Colonic mucosa (tissue), 4 donors: Measurements from ENCODE around the gene GATB. TPM values are rescaled to one million over a fixed set of nuclear protein-coding genes. Genes with fewer than 3 reads are reported as not detected.

Experiments
- DNase-seq: peaks from one replicate; pipeline ENCODE4 v3.0.0-alpha.2; 2020
- H3K27ac ChIP-seq: fragments of 200-600 bp; one replicate; pipeline ENCODE4 v1.8.0; 2021
- H3K27me3 ChIP-seq: fragments of 200-600 bp; one replicate; pipeline ENCODE4 v1.8.0; 2021
- H3K36me3 ChIP-seq: fragments of 200-600 bp; one replicate; pipeline ENCODE4 v1.8.0; 2021
- H3K4me1 ChIP-seq: fragments of 200-600 bp; one replicate; pipeline ENCODE4 v1.8.0; 2021; ENCODE audit warnings: mild to moderate bottlenecking
- H3K4me3 ChIP-seq: fragments of 200-600 bp; one replicate; pipeline ENCODE4 v1.8.0; 2021
- H3K9ac ChIP-seq, 2 donors: one replicate each; pipeline ENCODE4 v1.7.0; 2013; ENCODE audit warnings: control low read depth in 2 of 2, low read depth in 2 of 2, low read length in 2 of 2
- H3K9me3 ChIP-seq: fragments of 200-600 bp; one replicate; pipeline ENCODE4 v1.8.0; 2021
- CTCF ChIP-seq: fragments of 200-600 bp; IDR thresholded peaks from one replicate; pipeline ENCODE4 v1.8.0; 2022; ENCODE audit warnings: antibody characterized with exemption, mild to moderate bottlenecking
- intact Hi-C: fragments of 100-400 bp; cut with DNase I; formaldehyde crosslinking; loops from one replicate; pipeline ENCODE4 v1.14.1; 2022
- total RNA-seq, 2 donors: library from RNA; stranded (reverse); fragmentation: NEBNext Ultra II Directional in 1 of 2; extraction: Animal tissue kit (Norgen Biotek cat#: 25700) in 1 of 2; gene quantifications; one replicate each; pipeline ENCODE4 v1.2.1, GENCODE V29; 2021
- donor health status: healthy.
- donor health status: DM: no; HTN: no; CAD: no.
- donor health status: DM: no; HTN: no; CAD: no.

Gene GATB
- total RNA-seq, 2 donors from 2014 or later: 20.9 to 22.9 TPM

- no peak for TF ChIP-seq CTCF
- no peak overlapping the region for H3K9ac ChIP-seq
- H3K4me1 ChIP-seq: no peaks in the 10 kb centered on the region
- intact Hi-C loops: no loop called here
- H3K27ac ChIP-seq: no peak overlapping the region
- no peaks in the 10 kb centered on the region for H3K27me3 ChIP-seq
- no peak overlapping the region for H3K4me3 ChIP-seq
- no peaks in the 10 kb centered on the region for H3K9me3 ChIP-seq
- DNase-seq: no peak
- H3K36me3 ChIP-seq: no peaks in the 10 kb centered on the region
Observed at GRCh38 chr4:151777471-151777870, 16.7 kb upstream of the GATB start.

GRCh38 chr4:151774324-151774723, 13.5 kb upstream of the GATB start:
- Histone ChIP-seq H3K9me3 (no peaks in the 10 kb centered on the region), H3K9ac (no peak overlapping the region), H3K27me3 (no peaks in the 10 kb centered on the region), H3K36me3 (no peaks in the 10 kb centered on the region), H3K27ac (no peak overlapping the region), H3K4me1 (no peaks in the 10 kb centered on the region), H3K4me3 (no peak overlapping the region)
- TF ChIP-seq CTCF: no peak
- no peak for DNase-seq
- intact Hi-C loops: no loop called here

GRCh38 chr4:151772274-151772673, 11.5 kb upstream of the GATB start:
- no peaks in the 10 kb centered on the region for H3K9me3 ChIP-seq
- H3K36me3 ChIP-seq: no peaks in the 10 kb centered on the region
- no peak for DNase-seq
- no peaks in the 10 kb centered on the region for H3K27me3 ChIP-seq
- no peaks in the 10 kb centered on the region for H3K4me1 ChIP-seq
- intact Hi-C loops: no loop called here
- no peak overlapping the region for H3K9ac ChIP-seq
- no peak overlapping the region for H3K27ac ChIP-seq
- no peak for TF ChIP-seq CTCF
- no peak overlapping the region for H3K4me3 ChIP-seq

- H3K9ac ChIP-seq: no peak overlapping the region
Observed at GRCh38 chr4:151771664-151772063, 10.9 kb upstream of the GATB start.

GRCh38 chr4:151770154-151770553, 9.3 kb upstream of the GATB start:
- intact Hi-C loops: no loop called here
- Histone ChIP-seq H3K4me1 (no peaks in the 10 kb centered on the region), H3K4me3 (no peak overlapping the region), H3K9ac (no peak overlapping the region), H3K36me3 (no peaks in the 10 kb centered on the region), H3K9me3 (no peaks in the 10 kb centered on the region), H3K27me3 (no peaks in the 10 kb centered on the region), H3K27ac (no peak overlapping the region)
- no peak for DNase-seq
- TF ChIP-seq CTCF: no peak

More at GRCh38 chr4:151771664-151772063, 10.9 kb upstream of the GATB start:
- no peaks in the 10 kb centered on the region for H3K27me3 ChIP-seq
- no peak overlapping the region for H3K27ac ChIP-seq
- intact Hi-C loops: no loop called here
- H3K4me3 ChIP-seq: no peak overlapping the region
- no peak for TF ChIP-seq CTCF
- no peaks in the 10 kb centered on the region for H3K36me3 ChIP-seq
- DNase-seq: no peak
- H3K9me3 ChIP-seq: no peaks in the 10 kb centered on the region
- no peaks in the 10 kb centered on the region for H3K4me1 ChIP-seq

- TF ChIP-seq CTCF: no peak
- Histone ChIP-seq H3K27me3 (no peaks in the 10 kb centered on the region), H3K27ac (no peak overlapping the region), H3K9ac (no peak overlapping the region), H3K4me3 (no peak overlapping the region), H3K36me3 (no peaks in the 10 kb centered on the region), H3K4me1 (no peaks in the 10 kb centered on the region), H3K9me3 (no peaks in the 10 kb centered on the region)
- intact Hi-C loops: no loop called here
- no peak for DNase-seq
Observed at GRCh38 chr4:151768835-151769234, 8.0 kb upstream of the GATB start.
